ENCODE data around the gene CHST8.

- TF ChIP-seq CTCF (conservative IDR thresholded peaks at IDR 0.05; ENCODE audit: low read length) (peak; percentile 84), EZH2phosphoT487 (IDR thresholded peaks at IDR 0.05; ENCODE audit: borderline replicate concordance) (no peak)
Measured at GRCh38 chr19:33771384-33772101, 149.8 kb downstream of the CHST8 start.

All from Loucy (cell line).